Fibroblast of villous mesenchyme (primary cell): ENCODE data around the gene ARHGAP12. TPM values are rescaled to one million over a fixed set of nuclear protein-coding genes. Genes with fewer than 3 reads are reported as not detected.

Source experiments
- DNase-seq: peaks from one replicate; pipeline ENCODE4 v3.0.0-alpha.2; 2010; ENCODE audit warnings: low read depth
- H3K4me3 ChIP-seq: 2 replicates; pipeline ENCODE4 v1.5.1; 2011; ENCODE audit warnings: low read depth, mild to moderate bottlenecking, low read length
- total RNA-seq: library from RNA; depleted of rRNA; stranded (reverse); fragments of >200 nt; gene quantifications from 2 replicates; pipeline ENCODE4 v1.2.3, GENCODE V29; 2012
- TF ChIP-seq, protein P1 (sequence below): IDR thresholded peaks from 2 replicates; pipeline ENCODE4 v1.5.1; 2012; ENCODE audit warnings: low read depth, mild to moderate bottlenecking, low read length; ENCODE audit not compliant: insufficient read depth

ARHGAP12 gene, protein sequence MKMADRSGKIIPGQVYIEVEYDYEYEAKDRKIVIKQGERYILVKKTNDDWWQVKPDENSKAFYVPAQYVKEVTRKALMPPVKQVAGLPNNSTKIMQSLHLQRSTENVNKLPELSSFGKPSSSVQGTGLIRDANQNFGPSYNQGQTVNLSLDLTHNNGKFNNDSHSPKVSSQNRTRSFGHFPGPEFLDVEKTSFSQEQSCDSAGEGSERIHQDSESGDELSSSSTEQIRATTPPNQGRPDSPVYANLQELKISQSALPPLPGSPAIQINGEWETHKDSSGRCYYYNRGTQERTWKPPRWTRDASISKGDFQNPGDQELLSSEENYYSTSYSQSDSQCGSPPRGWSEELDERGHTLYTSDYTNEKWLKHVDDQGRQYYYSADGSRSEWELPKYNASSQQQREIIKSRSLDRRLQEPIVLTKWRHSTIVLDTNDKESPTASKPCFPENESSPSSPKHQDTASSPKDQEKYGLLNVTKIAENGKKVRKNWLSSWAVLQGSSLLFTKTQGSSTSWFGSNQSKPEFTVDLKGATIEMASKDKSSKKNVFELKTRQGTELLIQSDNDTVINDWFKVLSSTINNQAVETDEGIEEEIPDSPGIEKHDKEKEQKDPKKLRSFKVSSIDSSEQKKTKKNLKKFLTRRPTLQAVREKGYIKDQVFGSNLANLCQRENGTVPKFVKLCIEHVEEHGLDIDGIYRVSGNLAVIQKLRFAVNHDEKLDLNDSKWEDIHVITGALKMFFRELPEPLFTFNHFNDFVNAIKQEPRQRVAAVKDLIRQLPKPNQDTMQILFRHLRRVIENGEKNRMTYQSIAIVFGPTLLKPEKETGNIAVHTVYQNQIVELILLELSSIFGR
- 39.9 and 57.0 TPM in 2 replicates for total RNA-seq

GRCh38 chr10:31928549-31929260, at the start of gene ARHGAP12:
Gene ARHGAP12, minus strand, starts transcription at chr10:31928831. Its CDS starts 19,976 bp downstream, at chr10:31908855.
- peak; percentile 88 for DNase-seq
- TF ChIP-seq, protein P1, sequence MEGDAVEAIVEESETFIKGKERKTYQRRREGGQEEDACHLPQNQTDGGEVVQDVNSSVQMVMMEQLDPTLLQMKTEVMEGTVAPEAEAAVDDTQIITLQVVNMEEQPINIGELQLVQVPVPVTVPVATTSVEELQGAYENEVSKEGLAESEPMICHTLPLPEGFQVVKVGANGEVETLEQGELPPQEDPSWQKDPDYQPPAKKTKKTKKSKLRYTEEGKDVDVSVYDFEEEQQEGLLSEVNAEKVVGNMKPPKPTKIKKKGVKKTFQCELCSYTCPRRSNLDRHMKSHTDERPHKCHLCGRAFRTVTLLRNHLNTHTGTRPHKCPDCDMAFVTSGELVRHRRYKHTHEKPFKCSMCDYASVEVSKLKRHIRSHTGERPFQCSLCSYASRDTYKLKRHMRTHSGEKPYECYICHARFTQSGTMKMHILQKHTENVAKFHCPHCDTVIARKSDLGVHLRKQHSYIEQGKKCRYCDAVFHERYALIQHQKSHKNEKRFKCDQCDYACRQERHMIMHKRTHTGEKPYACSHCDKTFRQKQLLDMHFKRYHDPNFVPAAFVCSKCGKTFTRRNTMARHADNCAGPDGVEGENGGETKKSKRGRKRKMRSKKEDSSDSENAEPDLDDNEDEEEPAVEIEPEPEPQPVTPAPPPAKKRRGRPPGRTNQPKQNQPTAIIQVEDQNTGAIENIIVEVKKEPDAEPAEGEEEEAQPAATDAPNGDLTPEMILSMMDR, result no peak

GRCh38 chr10:31978156-31978483, 49.5 kb upstream of the ARHGAP12 start:
- DNase-seq, result no peak
- H3K4me3 ChIP-seq, result no peak overlapping the region
- TF ChIP-seq, protein P1, result no peak

More at GRCh38 chr10:31928549-31929260, at the start of gene ARHGAP12:
- H3K4me3 ChIP-seq, result peak within 1 kb of the TSS; percentile 87

DNA sequence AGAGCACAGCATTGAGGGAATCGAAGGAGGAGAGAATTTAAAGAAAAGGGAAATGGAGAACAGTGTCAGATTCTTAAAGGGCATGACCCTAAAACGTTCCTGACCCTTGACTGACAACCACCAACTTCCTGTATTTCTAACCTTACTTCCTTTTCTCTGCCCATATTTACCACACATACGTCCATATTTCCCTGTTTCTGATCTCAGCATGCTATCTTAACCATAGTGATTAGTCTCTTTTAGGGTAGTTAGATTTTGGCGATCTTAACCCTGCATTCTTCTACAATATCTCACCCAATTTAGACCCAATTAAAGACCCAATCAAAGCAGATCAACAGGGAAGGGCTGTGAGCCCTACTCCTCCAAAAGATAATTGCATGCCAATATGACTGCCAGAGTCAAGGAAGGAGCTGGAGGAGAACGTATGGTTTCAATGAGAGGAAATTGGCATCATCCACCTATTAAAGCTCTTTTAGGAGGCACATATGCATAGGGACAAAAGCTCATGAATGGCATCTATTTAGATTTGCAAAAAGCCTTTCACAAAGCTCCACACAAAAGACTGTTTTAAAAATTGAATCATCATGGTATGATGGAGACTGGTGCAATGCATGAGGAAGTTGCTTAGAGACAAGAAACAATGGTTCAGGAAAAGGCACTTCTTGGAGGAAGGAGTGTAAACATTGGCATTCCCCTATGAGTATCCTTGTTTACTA, 49.0 kb upstream of the ARHGAP12 start:
- no peak overlapping the region for H3K4me3 ChIP-seq
- TF ChIP-seq, protein P1, result no peak
- peak; percentile 30 for DNase-seq

GRCh38 chr10:31975157-31975765, 46.6 kb upstream of the ARHGAP12 start:
- H3K4me3 ChIP-seq, result no peak overlapping the region
- no peak for DNase-seq
- TF ChIP-seq, protein P1, result no peak

DNA sequence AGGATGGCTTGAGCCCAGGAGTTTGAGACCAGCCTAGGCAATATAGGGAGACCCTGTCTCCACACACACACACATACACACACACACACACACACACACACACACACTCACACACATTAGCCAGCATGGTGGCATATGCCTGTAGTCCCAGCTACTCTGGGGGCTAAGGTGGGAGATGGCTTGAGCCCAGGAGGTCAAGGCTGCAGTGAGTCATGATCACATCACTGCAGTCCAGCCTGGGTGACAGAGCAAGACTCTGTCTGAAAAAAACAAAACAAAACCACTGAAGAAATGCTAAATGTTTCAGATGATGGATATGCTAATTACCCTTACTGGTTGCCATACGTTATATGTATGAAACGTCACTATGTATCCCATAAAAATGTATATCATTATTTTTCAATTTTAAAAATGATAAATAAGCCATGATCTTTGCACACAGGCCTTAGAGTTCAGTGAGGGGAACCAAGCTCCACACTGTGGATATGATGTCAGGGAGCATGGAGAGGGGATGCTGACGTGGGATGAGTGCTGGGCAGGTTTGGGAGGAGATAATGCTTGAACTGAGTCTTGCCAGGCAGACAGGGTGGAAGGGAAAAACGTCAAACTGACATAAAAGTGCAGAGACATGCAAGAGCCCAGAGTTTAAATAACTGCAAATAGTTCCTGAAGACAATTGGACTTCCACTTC, 45.9 kb upstream of the ARHGAP12 start:
- H3K4me3 ChIP-seq, result no peak overlapping the region
- TF ChIP-seq, protein P1, result no peak
- DNase-seq, result no peak
